K562 (cell line): Measurements from ENCODE around the gene CCDC127. TPM values are rescaled to one million over a fixed set of nuclear protein-coding genes. Genes with fewer than 3 reads are reported as not detected.

Experiments used
- ATAC-seq: fragments of 200-7000 bp; cut with Tn5 transposase; 3 replicates; pipeline ENCODE4 v1.9.1; 2020; ENCODE audit warnings: moderate library complexity
- BruUV-seq: library from RNA; stranded (reverse); fragments of 400-500 nt; replicated peaks from 2 replicates; lab custom pipeline; 2021; lab: Mats Ljungman, UMichigan
- CTCF ChIA-PET: fragments of 300-600 bp; formaldehyde crosslinking; extraction: SDS; loops from one replicate; lab custom pipeline; 2021; ENCODE audit warnings: low intra/inter-chr PET ratio; lab: Yijun Ruan, JAX
- POLR2A ChIA-PET: fragments of 300-600, 350-650 bp; sonication (Branson Sonifier 250); formaldehyde crosslinking; extraction: SDS; loops from one replicate; lab custom pipeline; 2021; ENCODE audit warnings: antibody characterized with exemption, inconsistent platforms; lab: Yijun Ruan, JAX
- DNase-seq, 4 experiments: peaks; one replicate each; pipeline versions ENCODE4 v3.0.0 to v3.0.0-alpha.2; 2011 to 2018; ENCODE audit warnings: low spot score in 3 of 4, mixed read lengths in 3 of 4; ENCODE audit errors: extremely low read depth in 1 of 4
- FAIRE-seq: peaks from 2 replicates; lab custom pipeline; 2011; peaks lifted over from hg19 to GRCh38; lab: Jason Lieb, UNC
- H2AFZ ChIP-seq: 2 replicates; pipeline ENCODE4 v1.6.0; 2011; ENCODE audit warnings: low read depth, low read length, control low read depth, inconsistent platforms
- H3K27ac ChIP-seq: fragments of 200-600 bp; 3 replicates; pipeline ENCODE4 v1.8.0; 2011; ENCODE audit warnings: low read depth, mild to moderate bottlenecking, control low read depth, inconsistent platforms, low read length, moderate library complexity, mixed read lengths; ENCODE audit errors: extremely low read depth
- H3K27me3 ChIP-seq, 2 experiments: fragments of 300-600 bp in 1 of 2; 2 replicates in 1 of 2; 3 replicates in 1 of 2; pipeline versions ENCODE4 v1.6.0 to v1.8.0; 2011; ENCODE audit warnings: inconsistent platforms in 2 of 2, low read length in 2 of 2, mild to moderate bottlenecking in 1 of 2, mixed read lengths in 1 of 2, moderate library complexity in 1 of 2; ENCODE audit not compliant: control insufficient read depth in 2 of 2, insufficient read depth in 2 of 2
- H3K36me3 ChIP-seq: fragments of 300-600 bp; 3 replicates; pipeline ENCODE4 v1.8.0; 2011; ENCODE audit warnings: mild to moderate bottlenecking, low read length, inconsistent platforms; ENCODE audit not compliant: control insufficient read depth, insufficient read depth
- H3K4me1 ChIP-seq, 2 experiments: fragments of 200-600 bp in 1 of 2; replicated peaks in 1 of 2; 2 replicates in 1 of 2; 3 replicates in 1 of 2; pipeline versions ENCODE4 v1.5.1 to v1.8.0; 2011; ENCODE audit warnings: inconsistent platforms in 2 of 2, low read length in 2 of 2, mild to moderate bottlenecking in 1 of 2, mixed read lengths in 1 of 2, moderate library complexity in 1 of 2; ENCODE audit not compliant: control insufficient read depth in 2 of 2, insufficient read depth in 2 of 2
- H3K4me2 ChIP-seq: 2 replicates; pipeline ENCODE4 v1.6.1; 2011; ENCODE audit warnings: low read length, control low read depth, inconsistent platforms, mixed read lengths; ENCODE audit not compliant: insufficient read depth
- H3K4me3 ChIP-seq: fragments of 200-600 bp; sonication (generic), shearing (Covaris generic); 2 replicates; pipeline ENCODE4 v1.5.1; 2016; ENCODE audit warnings: control low read depth, inconsistent platforms
- H3K79me2 ChIP-seq: fragments of 200-600 bp; 3 replicates; pipeline ENCODE4 v1.8.0; 2011; ENCODE audit warnings: low read length, inconsistent platforms; ENCODE audit not compliant: control insufficient read depth, insufficient read depth
- H3K9ac ChIP-seq, 2 experiments: 2 replicates each; pipeline versions ENCODE4 v1.6.0 to v1.6.1; 2011; ENCODE audit warnings: low read depth in 2 of 2, low read length in 2 of 2, control low read depth in 1 of 2, inconsistent platforms in 1 of 2, mild to moderate bottlenecking in 1 of 2, mixed read lengths in 1 of 2; ENCODE audit not compliant: insufficient read depth in 1 of 2
- H3K9me1 ChIP-seq: one replicate; pipeline ENCODE4 v1.6.0; 2011; ENCODE audit warnings: inconsistent platforms, mild to moderate bottlenecking, low read length, moderate library complexity; ENCODE audit not compliant: control insufficient read depth, insufficient read depth
- H3K9me3 ChIP-seq: replicated peaks from 2 replicates; pipeline ENCODE4 v1.5.1; 2011; ENCODE audit warnings: low read depth, low read length, inconsistent platforms; ENCODE audit not compliant: control insufficient read depth, insufficient read depth
- H4K20me1 ChIP-seq: replicated peaks from 2 replicates; pipeline ENCODE4 v1.6.1; 2011; ENCODE audit warnings: low read length, inconsistent platforms, mixed read lengths; ENCODE audit not compliant: control insufficient read depth, insufficient read depth
- BACH1 ChIP-seq: fragments of 200-800 bp; sonication (Bioruptor generic); IDR thresholded peaks from 2 replicates; pipeline ENCODE4 v1.6.1; 2016; ENCODE audit warnings: missing genetic modification characterization, missing compliant biosample characterization
- BRD9 ChIP-seq: fragments of 450-650 bp; IDR thresholded peaks from 2 replicates; pipeline ENCODE4 v1.6.1; 2018; ENCODE audit warnings: low read depth; ENCODE audit not compliant: partially characterized antibody
- CGGBP1 ChIP-seq: fragments of 250-450 bp; sonication (Bioruptor Pico); IDR thresholded peaks from 2 replicates; pipeline ENCODE4 v1.9.0; 2021; ENCODE audit warnings: mild to moderate bottlenecking
- COPS2 ChIP-seq: fragments of 450-650 bp; conservative IDR thresholded peaks from 2 replicates; pipeline ENCODE4 v1.6.1; 2016; ENCODE audit warnings: mild to moderate bottlenecking, moderate library complexity
- HDAC8 ChIP-seq: fragments of 450-650 bp; IDR thresholded peaks from 2 replicates; pipeline ENCODE4 v1.6.1; 2016; ENCODE audit warnings: mild to moderate bottlenecking, missing genetic modification characterization, moderate library complexity, missing compliant biosample characterization
- HIVEP1 ChIP-seq: fragments of 250-450 bp; sonication (Bioruptor Pico); IDR thresholded peaks from 2 replicates; pipeline ENCODE4 v1.4.0; 2020; ENCODE audit warnings: mild to moderate bottlenecking
- LCOR ChIP-seq: sonication (generic); formaldehyde crosslinking; IDR thresholded peaks from 2 replicates; pipeline ENCODE4 v1.8.0; 2022; ENCODE audit warnings: mild to moderate bottlenecking, missing genetic modification reagents
- MIER1 ChIP-seq: fragments of 450-650 bp; IDR thresholded peaks from 2 replicates; pipeline ENCODE4 v1.6.1; 2016; ENCODE audit warnings: antibody characterized with exemption, mild to moderate bottlenecking, low read depth
- MTA3 ChIP-seq: fragments of 450-650 bp; formaldehyde crosslinking; IDR thresholded peaks from 2 replicates; pipeline ENCODE4 v1.6.1; 2017; ENCODE audit warnings: mild to moderate bottlenecking, borderline replicate concordance
- NR0B1 ChIP-seq: fragments of 450-650 bp; IDR thresholded peaks from one replicate; pipeline ENCODE4 v1.6.1; 2018; ENCODE audit warnings: mild to moderate bottlenecking, moderate library complexity; ENCODE audit not compliant: partially characterized antibody
- NR2C2 ChIP-seq, 2 experiments: fragments of 200-800 bp in 1 of 2; sonication (Bioruptor generic) in 1 of 2; sonication (generic) in 1 of 2; formaldehyde crosslinking in 1 of 2; IDR thresholded peaks; 2 replicates each; pipeline versions ENCODE4 v1.6.1 to v1.8.0; 2016 to 2022; ENCODE audit warnings: mild to moderate bottlenecking in 1 of 2, missing compliant biosample characterization in 1 of 2, missing genetic modification characterization in 1 of 2, missing genetic modification reagents in 1 of 2
- POLR3A ChIP-seq: IDR thresholded peaks from 2 replicates; pipeline ENCODE4 v1.6.1; 2011; ENCODE audit warnings: borderline replicate concordance, mild to moderate bottlenecking, moderate library complexity; ENCODE audit not compliant: insufficient read length, insufficient read depth; ENCODE audit errors: extremely low read depth
- PTBP1 ChIP-seq: fragments of 200-400 bp; formaldehyde crosslinking; IDR thresholded peaks from 2 replicates; pipeline ENCODE4 v1.6.1; 2017; ENCODE audit warnings: low read depth, low read length
- SAP30 ChIP-seq: fragments of 200-600 bp; sonication (generic); IDR thresholded peaks from 2 replicates; pipeline ENCODE4 v1.6.1; 2012; ENCODE audit warnings: borderline replicate concordance, low read depth, mild to moderate bottlenecking, moderate library complexity, low read length, control low read depth, inconsistent platforms; ENCODE audit not compliant: insufficient read depth, poor library complexity, severe bottlenecking
- ZC3H8 ChIP-seq: fragments of 450-650 bp; IDR thresholded peaks from 2 replicates; pipeline ENCODE4 v1.6.1; 2017
- ZFP1 ChIP-seq: fragments of 450-650 bp; formaldehyde crosslinking; IDR thresholded peaks from 2 replicates; pipeline ENCODE4 v1.4.0; 2020; ENCODE audit warnings: mild to moderate bottlenecking, mixed read lengths
- ZNF121 ChIP-seq: sonication (generic); formaldehyde crosslinking; conservative IDR thresholded peaks from 2 replicates; pipeline ENCODE4 v1.8.0; 2022; ENCODE audit warnings: missing genetic modification reagents
- ZNF277 ChIP-seq: fragments of 250-450 bp; sonication (Bioruptor Pico); IDR thresholded peaks from 2 replicates; pipeline ENCODE4 v1.8.0; 2022; ENCODE audit warnings: inconsistent platforms, mild to moderate bottlenecking, moderate library complexity, borderline replicate concordance
- WGBS: fragments of 100-300 bp; shearing (Covaris generic); methylation state at CpG from one replicate; pipeline ENCODE4 v1.1.6; 2016; ENCODE audit warnings: low coverage, mixed read lengths; ENCODE audit not compliant: insufficient coverage; ENCODE audit errors: missing lambda C conversion rate; 5-methylcytosine and 5-hydroxymethylcytosine counted together
- in situ Hi-C: fragments of 300-500 bp; cut with MboI; formaldehyde crosslinking; loops from 4 replicates; pipeline ENCODE4 v1.15.0; 2018; ENCODE audit warnings: inconsistent platforms, mixed read lengths
- intact Hi-C: fragments of 100-400 bp; cut with micrococcal nuclease; formaldehyde crosslinking; loops from 2 replicates; pipeline ENCODE4 v1.14.2; 2022
- polyA plus RNA-seq, 8 experiments: library from polyadenylated mRNA; depleted of rRNA in 4 of 8; stranded (reverse) in 5 of 8; unstranded in 3 of 8; fragments of >200 nt; fragmentation: Nextera tagmentation in 2 of 8; fragmentation: Illumina TruSeq in 1 of 8; extraction: Ambion mirVana in 2 of 8; extraction: Trizol in 1 of 8; gene quantifications; 2 replicates each; pipeline versions ENCODE4 v1.2.1 to v1.2.3, GENCODE V29; 2011 to 2014; ENCODE audit warnings: inconsistent platforms in 1 of 8, missing spikeins in 1 of 8
- total RNA-seq, 7 experiments: library from RNA; depleted of rRNA in 6 of 7; stranded (reverse); fragments of >200 nt in 6 of 7; fragmentation: Illumina TruSeq in 2 of 7; extraction: Trizol in 2 of 7; gene quantifications; 2 replicates each; pipeline versions ENCODE4 v1.2.1 to v1.2.3, GENCODE V29; 2011 to 2021; ENCODE audit warnings: low replicate concordance in 1 of 7
- TF ChIP-seq, protein P1 (sequence below): sonication (generic); formaldehyde crosslinking; IDR thresholded peaks from 2 replicates; pipeline ENCODE4 v1.8.1; 2023; ENCODE audit warnings: mild to moderate bottlenecking, missing genetic modification reagents

Gene CCDC127
- total and polyA plus RNA-seq, 9 of the 15 experiments (the other 6 are each of a cell fraction or from before 2014, with no cell fraction given): 2.7 to 4.5 (median 4.1) TPM

DNA sequence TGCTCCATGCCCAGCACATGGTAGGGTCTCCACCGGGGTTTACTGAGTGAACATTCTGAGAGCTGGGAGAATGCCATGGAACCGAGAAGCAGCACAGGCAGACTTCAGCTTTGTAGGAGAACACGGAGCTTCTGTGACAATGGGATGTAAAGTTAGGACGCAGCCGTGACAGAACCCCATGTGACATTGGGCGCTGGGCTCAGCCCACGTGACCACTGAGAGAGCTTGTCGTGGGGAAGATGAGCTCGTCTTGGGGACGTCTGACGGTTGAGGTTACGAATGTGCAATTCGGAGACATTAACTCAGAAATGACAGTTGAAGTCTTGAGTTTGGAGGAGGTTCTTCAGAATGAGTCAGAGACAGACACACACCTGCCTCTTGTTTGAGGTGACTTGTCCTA, 13.7 kb upstream of the CCDC127 start:
- ChIA-PET POLR2A (interaction anchor here (0.7 to 1.7 kb wide), 3 partner anchors 9 to 186 kb away, joined by 3 to 7 read pairs (median 4); no protein-coding TSS in a partner anchor), CTCF (interaction anchor here (0.8 kb wide), 1 partner anchor 12 kb away, joined by 3 read pairs; no protein-coding TSS in a partner anchor)
- in situ Hi-C loops (no loop called here), intact Hi-C loops (no loop called here)
- FAIRE-seq (no peak), DNase-seq (no peak), ATAC-seq (no peak; the same call in 2 of the 3 replicates)
- Histone ChIP-seq H3K27me3 (no peaks in the 10 kb centered on the region), H3K36me3 (peaks cover 91% of the 10 kb centered on the region), H3K79me2 (no peaks in the 10 kb centered on the region), H3K4me1 (no peaks in the 10 kb centered on the region), H4K20me1 (no peaks in the 10 kb centered on the region), H3K4me2 (no peak overlapping the region), H3K27ac (no peak overlapping the region), H3K9me1 (no peaks in the 10 kb centered on the region), H3K9ac (peak overlapping the region in 1 of 2 experiments; percentile 14; a peak in 1 of 4 replicates), H3K9me3 (no peaks in the 10 kb centered on the region), H3K4me3 (no peak overlapping the region), H2AFZ (no peak overlapping the region)
- 86% methylated on average over 13 of the region's 13 CpGs for WGBS
- no TSS peak for BruUV-seq
- TF ChIP-seq SAP30 (no peak), LCOR (CRISPR knock-in tag) (no peak), BRD9 (no peak), PTBP1 (no peak), BACH1 (tag) (no peak), HIVEP1 (CRISPR knock-in tag) (no peak), ZFP1 (CRISPR knock-in tag) (no peak), HDAC8 (tag) (no peak), CGGBP1 (CRISPR knock-in tag) (no peak), MIER1 (no peak), COPS2 (no peak), MTA3 (no peak), NR0B1 (no peak), ZNF121 (CRISPR knock-in tag) (no peak), NR2C2 (CRISPR knock-in tag; IDR thresholded peaks at IDR 0.05) (no peak), NR2C2 (tag; IDR thresholded peaks at IDR 0.05) (no peak), ZC3H8 (no peak), POLR3A (no peak), ZNF277 (CRISPR knock-in tag) (no peak)
- TF ChIP-seq, protein P1, sequence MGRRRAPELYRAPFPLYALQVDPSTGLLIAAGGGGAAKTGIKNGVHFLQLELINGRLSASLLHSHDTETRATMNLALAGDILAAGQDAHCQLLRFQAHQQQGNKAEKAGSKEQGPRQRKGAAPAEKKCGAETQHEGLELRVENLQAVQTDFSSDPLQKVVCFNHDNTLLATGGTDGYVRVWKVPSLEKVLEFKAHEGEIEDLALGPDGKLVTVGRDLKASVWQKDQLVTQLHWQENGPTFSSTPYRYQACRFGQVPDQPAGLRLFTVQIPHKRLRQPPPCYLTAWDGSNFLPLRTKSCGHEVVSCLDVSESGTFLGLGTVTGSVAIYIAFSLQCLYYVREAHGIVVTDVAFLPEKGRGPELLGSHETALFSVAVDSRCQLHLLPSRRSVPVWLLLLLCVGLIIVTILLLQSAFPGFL (CRISPR knock-in tag): no peak
